ENCODE data around the gene SMAD3.

DNA sequence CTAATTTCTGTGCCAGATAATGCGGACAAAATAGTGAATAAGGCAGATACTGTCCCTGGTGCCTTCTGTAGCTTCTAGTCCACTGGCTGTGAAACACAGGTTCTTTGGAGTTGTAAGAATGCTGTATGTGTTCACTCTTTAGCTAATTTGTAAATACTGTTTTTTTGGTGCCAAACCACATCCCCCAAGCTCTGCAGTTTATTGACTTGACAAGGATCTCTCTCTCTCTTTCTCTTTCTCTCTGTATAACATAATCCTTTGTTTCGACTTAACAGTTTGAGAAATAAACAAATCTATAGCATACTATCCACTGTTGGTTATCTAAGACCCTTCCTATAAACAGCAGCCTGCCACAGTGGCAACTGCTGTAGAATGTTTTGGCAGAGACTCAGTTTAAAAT lies 7.6 kb downstream of the SMAD3 start:
- TF ChIP-seq POLR2A (IDR thresholded peaks at IDR 0.05) = no peak
- TF ChIP-seq, protein P1, sequence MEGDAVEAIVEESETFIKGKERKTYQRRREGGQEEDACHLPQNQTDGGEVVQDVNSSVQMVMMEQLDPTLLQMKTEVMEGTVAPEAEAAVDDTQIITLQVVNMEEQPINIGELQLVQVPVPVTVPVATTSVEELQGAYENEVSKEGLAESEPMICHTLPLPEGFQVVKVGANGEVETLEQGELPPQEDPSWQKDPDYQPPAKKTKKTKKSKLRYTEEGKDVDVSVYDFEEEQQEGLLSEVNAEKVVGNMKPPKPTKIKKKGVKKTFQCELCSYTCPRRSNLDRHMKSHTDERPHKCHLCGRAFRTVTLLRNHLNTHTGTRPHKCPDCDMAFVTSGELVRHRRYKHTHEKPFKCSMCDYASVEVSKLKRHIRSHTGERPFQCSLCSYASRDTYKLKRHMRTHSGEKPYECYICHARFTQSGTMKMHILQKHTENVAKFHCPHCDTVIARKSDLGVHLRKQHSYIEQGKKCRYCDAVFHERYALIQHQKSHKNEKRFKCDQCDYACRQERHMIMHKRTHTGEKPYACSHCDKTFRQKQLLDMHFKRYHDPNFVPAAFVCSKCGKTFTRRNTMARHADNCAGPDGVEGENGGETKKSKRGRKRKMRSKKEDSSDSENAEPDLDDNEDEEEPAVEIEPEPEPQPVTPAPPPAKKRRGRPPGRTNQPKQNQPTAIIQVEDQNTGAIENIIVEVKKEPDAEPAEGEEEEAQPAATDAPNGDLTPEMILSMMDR (IDR thresholded peaks at IDR 0.05) = no peak

Data from body of pancreas (tissue), 4 donors.